OCI-LY3 (cell line): Measurements from ENCODE around the gene FAM117B.

Experiments
- H2AFZ ChIP-seq: fragments of 200-600, 300-600 bp; shearing (Covaris generic); 2 replicates; pipeline ENCODE4 v1.6.0; 2014; ENCODE audit warnings: antibody characterized with exemption, low read depth, low read length
- H3K27ac ChIP-seq: fragments of 200-600, 300-600 bp; sonication (generic); 2 replicates; pipeline ENCODE4 v1.5.1; 2014; ENCODE audit warnings: mild to moderate bottlenecking, low read length, moderate library complexity, mixed read lengths
- H3K27me3 ChIP-seq: fragments of 200-600, 300-600 bp; sonication (generic); 2 replicates; pipeline ENCODE4 v1.6.1; 2014; ENCODE audit warnings: low read depth, low read length, mixed read lengths
- H3K36me3 ChIP-seq: fragments of 200-600, 300-600 bp; sonication (generic); replicated peaks from 2 replicates; pipeline ENCODE3; 2014; ENCODE audit warnings: low read depth, low read length, mixed read lengths
- H3K4me1 ChIP-seq: fragments of 300-600, 200-600 bp; sonication (generic); 2 replicates; pipeline ENCODE4 v1.6.1; 2014; ENCODE audit warnings: low read length, mixed read lengths
- H3K4me2 ChIP-seq: fragments of 200-600, 300-600 bp; sonication (generic); 2 replicates; pipeline ENCODE4 v1.6.1; 2014; ENCODE audit warnings: low read length, mixed read lengths
- H3K4me3 ChIP-seq: fragments of 300-600, 200-600 bp; sonication (generic); 2 replicates; pipeline ENCODE4 v1.5.1; 2014; ENCODE audit warnings: antibody characterized with exemption, mild to moderate bottlenecking, low read length, moderate library complexity
- H3K79me2 ChIP-seq: fragments of 300-600, 200-600 bp; shearing (Covaris generic); 2 replicates; pipeline ENCODE4 v1.6.1; 2014; ENCODE audit warnings: mild to moderate bottlenecking, low read length, mixed read lengths
- H3K9ac ChIP-seq: fragments of 300-600, 200-600 bp; shearing (Covaris generic); 2 replicates; pipeline ENCODE4 v1.6.0; 2014; ENCODE audit warnings: mild to moderate bottlenecking, low read length, moderate library complexity
- H3K9me3 ChIP-seq: fragments of 200-600, 300-600 bp; shearing (Covaris generic); 2 replicates; pipeline ENCODE4 v1.6.1; 2014; ENCODE audit warnings: low read length, mixed read lengths; ENCODE audit not compliant: insufficient read depth
- H4K20me1 ChIP-seq: fragments of 200-600, 300-600 bp; sonication (generic); 2 replicates; pipeline ENCODE4 v1.6.1; 2016; ENCODE audit warnings: low read length, mixed read lengths; ENCODE audit not compliant: insufficient read depth
- CTCF ChIP-seq: fragments of 200-600, 300-600 bp; sonication (generic); IDR thresholded peaks from 2 replicates; pipeline ENCODE4 v1.5.1; 2014; ENCODE audit warnings: antibody characterized with exemption, low read length, low read depth
- EZH2phosphoT487 ChIP-seq: fragments of 200-600 bp; shearing (Covaris generic); IDR thresholded peaks from 2 replicates; pipeline ENCODE4 v1.6.1; 2018; ENCODE audit warnings: antibody characterized with exemption, mixed run types, low read depth

Gene FAM117B

DNA sequence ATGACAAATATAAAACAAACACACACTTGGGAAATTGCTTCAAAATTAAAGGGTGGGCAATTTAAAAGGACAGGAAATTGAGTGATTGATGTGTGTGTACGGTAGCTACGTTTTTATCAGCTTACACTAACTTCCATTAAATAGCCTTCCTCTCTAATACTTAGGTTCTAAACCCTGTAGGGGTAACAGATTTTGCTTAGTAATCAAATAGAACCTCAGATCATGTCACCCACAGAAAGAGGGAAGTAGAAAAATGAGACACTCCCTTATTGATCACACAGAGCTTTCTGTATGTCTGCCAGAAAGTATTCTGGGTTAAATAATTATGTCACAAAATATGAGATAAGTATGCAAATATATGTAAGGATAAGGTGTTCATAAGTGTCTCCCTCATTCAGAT lies 143.4 kb downstream of the FAM117B start:
- Histone ChIP-seq H3K27ac (no peak overlapping the region), H3K79me2 (no peaks in the 10 kb centered on the region), H3K36me3 (peaks cover 32% of the 10 kb centered on the region), H3K4me1 (peaks cover 34% of the 10 kb centered on the region), H3K27me3 (no peaks in the 10 kb centered on the region), H3K9ac (no peak overlapping the region), H4K20me1 (peaks cover 8% of the 10 kb centered on the region), H3K4me2 (peak overlapping the region; percentile 46), H3K4me3 (no peak overlapping the region), H2AFZ (no peak overlapping the region), H3K9me3 (no peaks in the 10 kb centered on the region)
- TF ChIP-seq EZH2phosphoT487 (no peak), CTCF (no peak)

- Histone ChIP-seq H3K4me3 (peak overlapping the region; percentile 53), H3K27ac (peak overlapping the region; percentile 42; the same call in 1 of the 2 replicates), H3K36me3 (peaks cover 27% of the 10 kb centered on the region), H4K20me1 (peaks cover 8% of the 10 kb centered on the region), H3K27me3 (no peaks in the 10 kb centered on the region), H3K4me2 (peak overlapping the region; percentile 87), H3K9ac (peak overlapping the region; percentile 21; the same call in 1 of the 2 replicates), H3K79me2 (no peaks in the 10 kb centered on the region), H2AFZ (no peak overlapping the region), H3K4me1 (peaks cover 34% of the 10 kb centered on the region), H3K9me3 (no peaks in the 10 kb centered on the region)
- TF ChIP-seq CTCF, result no peak
- no peak for TF ChIP-seq EZH2phosphoT487
Observed at GRCh38 chr2:202780514-202781021, 145.8 kb downstream of the FAM117B start.

- H3K27me3 ChIP-seq, result no peaks in the 10 kb centered on the region
- no peak overlapping the region for H3K4me2 ChIP-seq
- no peak overlapping the region for H3K4me3 ChIP-seq
- peaks cover 8% of the 10 kb centered on the region for H4K20me1 ChIP-seq
- peaks cover 32% of the 10 kb centered on the region for H3K4me1 ChIP-seq
- no peaks in the 10 kb centered on the region for H3K79me2 ChIP-seq
- TF ChIP-seq CTCF (no peak), EZH2phosphoT487 (no peak)
- H3K27ac ChIP-seq, result no peak overlapping the region
- no peak overlapping the region for H3K9ac ChIP-seq
- peaks cover 32% of the 10 kb centered on the region for H3K36me3 ChIP-seq
- H2AFZ ChIP-seq, result no peak overlapping the region
- no peaks in the 10 kb centered on the region for H3K9me3 ChIP-seq
Observed at GRCh38 chr2:202782940-202783558, 148.3 kb downstream of the FAM117B start.

DNA sequence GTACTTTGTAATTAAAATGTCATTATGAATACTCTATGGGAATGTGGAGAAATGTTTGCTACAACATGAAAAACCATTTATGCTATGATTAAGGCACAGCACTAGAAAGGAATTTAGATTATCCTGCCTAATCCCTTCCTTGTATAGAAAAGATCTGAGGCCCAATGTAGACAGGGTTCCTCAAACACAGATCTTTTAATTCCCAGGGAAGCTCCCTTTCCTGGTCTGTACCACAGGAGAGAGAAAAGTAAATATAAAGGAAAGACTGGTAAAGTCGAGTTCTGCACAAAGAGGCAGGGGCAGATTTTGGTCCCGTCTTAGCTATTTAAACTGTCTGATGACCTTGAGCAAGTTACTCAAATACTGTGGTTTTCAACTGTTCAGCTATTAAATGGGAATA lies 152.1 kb downstream of the FAM117B start:
- no peak for TF ChIP-seq EZH2phosphoT487
- TF ChIP-seq CTCF, result no peak
- H3K4me2 ChIP-seq, result no peak overlapping the region
- peaks cover 23% of the 10 kb centered on the region for H3K36me3 ChIP-seq

More for the DNA sequence above, 152.1 kb downstream of the FAM117B start:
- Histone ChIP-seq H4K20me1 (no peaks in the 10 kb centered on the region), H3K27ac (no peak overlapping the region), H3K4me3 (no peak overlapping the region), H3K9me3 (no peaks in the 10 kb centered on the region), H2AFZ (no peak overlapping the region), H3K9ac (no peak overlapping the region), H3K27me3 (no peaks in the 10 kb centered on the region), H3K79me2 (no peaks in the 10 kb centered on the region), H3K4me1 (no peaks in the 10 kb centered on the region)
